ENCODE data around the gene OR52I2.
A peak's percentile ranks its signal among the peaks of the same experiment; 100 is the strongest.

Gene OR52I2

DNA sequence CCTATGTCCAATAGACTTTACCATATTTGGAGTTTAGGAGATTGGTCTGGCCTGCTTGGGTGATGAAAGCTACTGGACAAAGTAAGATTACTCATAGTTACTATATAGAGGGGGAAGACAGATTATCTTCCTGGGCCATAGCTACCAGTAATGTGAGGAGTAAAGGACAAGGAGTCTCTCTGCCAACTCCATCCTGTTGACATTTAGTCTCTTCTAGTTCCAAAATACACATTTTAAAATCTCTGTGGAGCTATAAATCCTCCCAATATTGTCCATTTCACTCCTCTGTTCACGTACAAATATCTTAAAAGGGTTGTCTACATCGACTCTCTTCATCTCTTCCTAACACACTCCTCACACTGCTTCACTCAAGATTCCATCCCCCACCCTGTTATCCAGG is 54.6 kb downstream of the OR52I2 start:
- Histone ChIP-seq H3K9me3 (ENCODE audit: control insufficient read depth, low read length) (no peaks in the 10 kb centered on the region), H3K4me2 (ENCODE audit: low read length) (no peak overlapping the region), H3K27ac (no peak overlapping the region), H3K4me3 (ENCODE audit: low read depth, low read length) (no peak overlapping the region), H3K36me3 (ENCODE audit: control insufficient read depth, insufficient read depth, low read length) (no peaks in the 10 kb centered on the region), H2AFZ (no peak overlapping the region), H3K27me3 (ENCODE audit: control insufficient read depth, insufficient read depth, low read length) (no peaks in the 10 kb centered on the region), H3K9ac (no peak overlapping the region), H3K79me2 (no peaks in the 10 kb centered on the region), H3K4me1 (no peaks in the 10 kb centered on the region)
- TF ChIP-seq, protein P1, sequence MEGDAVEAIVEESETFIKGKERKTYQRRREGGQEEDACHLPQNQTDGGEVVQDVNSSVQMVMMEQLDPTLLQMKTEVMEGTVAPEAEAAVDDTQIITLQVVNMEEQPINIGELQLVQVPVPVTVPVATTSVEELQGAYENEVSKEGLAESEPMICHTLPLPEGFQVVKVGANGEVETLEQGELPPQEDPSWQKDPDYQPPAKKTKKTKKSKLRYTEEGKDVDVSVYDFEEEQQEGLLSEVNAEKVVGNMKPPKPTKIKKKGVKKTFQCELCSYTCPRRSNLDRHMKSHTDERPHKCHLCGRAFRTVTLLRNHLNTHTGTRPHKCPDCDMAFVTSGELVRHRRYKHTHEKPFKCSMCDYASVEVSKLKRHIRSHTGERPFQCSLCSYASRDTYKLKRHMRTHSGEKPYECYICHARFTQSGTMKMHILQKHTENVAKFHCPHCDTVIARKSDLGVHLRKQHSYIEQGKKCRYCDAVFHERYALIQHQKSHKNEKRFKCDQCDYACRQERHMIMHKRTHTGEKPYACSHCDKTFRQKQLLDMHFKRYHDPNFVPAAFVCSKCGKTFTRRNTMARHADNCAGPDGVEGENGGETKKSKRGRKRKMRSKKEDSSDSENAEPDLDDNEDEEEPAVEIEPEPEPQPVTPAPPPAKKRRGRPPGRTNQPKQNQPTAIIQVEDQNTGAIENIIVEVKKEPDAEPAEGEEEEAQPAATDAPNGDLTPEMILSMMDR (IDR thresholded peaks at IDR 0.05) = no peak

DNA sequence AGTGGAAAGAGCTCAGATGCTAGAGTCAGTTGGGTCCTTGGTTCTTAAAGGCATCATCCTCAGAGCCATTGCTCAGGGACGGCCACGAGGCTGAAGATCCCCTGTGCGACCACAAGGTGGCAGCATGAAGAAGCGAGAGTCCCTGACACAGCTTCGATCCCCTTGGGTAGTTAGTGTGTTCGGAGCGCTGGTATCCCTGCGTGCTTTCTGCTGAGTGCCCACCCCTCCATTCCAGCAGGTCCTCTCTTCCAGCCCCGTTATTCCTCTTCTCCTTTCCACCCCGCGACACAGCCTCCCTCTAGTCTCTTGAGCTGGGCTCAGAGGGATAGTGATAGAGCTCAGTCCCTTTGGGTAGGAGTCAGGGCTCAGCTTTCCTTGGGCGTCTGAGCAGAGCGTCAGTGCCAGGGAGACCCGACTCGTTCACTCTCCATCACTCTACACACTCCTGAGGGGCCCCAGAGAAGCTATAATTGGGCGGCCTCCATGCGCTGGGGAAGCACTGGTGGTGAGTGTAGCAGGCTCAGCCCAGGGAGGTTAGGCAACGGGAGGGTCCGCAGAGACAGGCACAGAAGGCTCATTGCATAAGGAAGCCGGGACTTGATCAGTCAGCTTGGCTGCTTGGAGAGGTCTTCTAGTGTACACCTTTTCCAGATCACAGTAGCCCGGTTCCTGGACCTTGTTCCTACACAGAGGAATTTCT is 55.6 kb downstream of the OR52I2 start, which contains the start of gene OR51D1:
Gene OR51D1, plus strand, starts transcription at position 516 of the 700 bp plus-strand sequence. CDS start 2,314 bp downstream, outside the sequence.
- Histone ChIP-seq H3K4me3 (ENCODE audit: low read depth, low read length) (no peak within 1 kb of the TSS), H3K9ac (no peak within 1 kb of the TSS), H2AFZ (peak within 1 kb of the TSS; percentile 58), H3K4me2 (ENCODE audit: low read length) (no peak within 1 kb of the TSS), H3K9me3 (ENCODE audit: control insufficient read depth, low read length) (no peaks in the 10 kb centered on the region), H3K27ac (no peak within 1 kb of the TSS), H3K79me2 (no peaks in the 10 kb centered on the region), H3K4me1 (no peaks in the 10 kb centered on the region), H3K36me3 (ENCODE audit: control insufficient read depth, insufficient read depth, low read length) (no peaks in the 10 kb centered on the region), H3K27me3 (ENCODE audit: control insufficient read depth, insufficient read depth, low read length) (no peaks in the 10 kb centered on the region)
- TF ChIP-seq, protein P1 (IDR thresholded peaks at IDR 0.05) = peak; percentile 64

DNA sequence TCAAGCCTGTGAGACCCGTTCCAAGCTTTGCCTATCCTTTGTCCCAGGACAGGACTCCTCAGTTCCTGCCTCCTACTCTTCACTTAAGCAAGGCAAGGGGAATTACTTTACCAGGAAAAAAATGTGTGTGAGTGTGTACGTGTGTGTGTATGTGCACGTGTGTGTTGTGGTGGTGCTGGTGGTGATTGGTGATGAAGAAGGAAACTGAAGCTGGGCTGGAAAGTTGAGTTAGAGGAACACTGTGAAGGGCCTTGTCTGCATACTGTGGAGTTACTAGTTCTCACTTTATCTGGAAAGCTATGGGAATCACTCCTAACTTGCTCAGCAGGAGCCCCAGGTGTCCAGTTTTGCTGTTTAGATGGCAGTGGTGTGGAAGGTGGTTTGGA is 56.1 kb downstream of the OR52I2 start:
- Histone ChIP-seq H3K9ac (no peak overlapping the region), H3K27me3 (ENCODE audit: control insufficient read depth, insufficient read depth, low read length) (no peaks in the 10 kb centered on the region), H3K9me3 (ENCODE audit: control insufficient read depth, low read length) (no peaks in the 10 kb centered on the region), H3K27ac (no peak overlapping the region), H3K4me3 (ENCODE audit: low read depth, low read length) (no peak overlapping the region), H3K4me2 (ENCODE audit: low read length) (no peak overlapping the region), H3K4me1 (no peaks in the 10 kb centered on the region), H3K36me3 (ENCODE audit: control insufficient read depth, insufficient read depth, low read length) (no peaks in the 10 kb centered on the region), H2AFZ (no peak overlapping the region), H3K79me2 (no peaks in the 10 kb centered on the region)
- TF ChIP-seq, protein P1 (IDR thresholded peaks at IDR 0.05) = no peak

DNA sequence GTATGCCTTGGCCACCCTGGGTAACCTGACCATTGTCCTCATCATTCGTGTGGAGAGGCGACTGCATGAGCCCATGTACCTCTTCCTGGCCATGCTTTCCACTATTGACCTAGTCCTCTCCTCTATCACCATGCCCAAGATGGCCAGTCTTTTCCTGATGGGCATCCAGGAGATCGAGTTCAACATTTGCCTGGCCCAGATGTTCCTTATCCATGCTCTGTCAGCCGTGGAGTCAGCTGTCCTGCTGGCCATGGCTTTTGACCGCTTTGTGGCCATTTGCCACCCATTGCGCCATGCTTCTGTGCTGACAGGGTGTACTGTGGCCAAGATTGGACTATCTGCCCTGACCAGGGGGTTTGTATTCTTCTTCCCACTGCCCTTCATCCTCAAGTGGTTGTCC is 58.4 kb downstream of the OR52I2 start:
- Histone ChIP-seq H3K4me3 (ENCODE audit: low read depth, low read length) (no peak overlapping the region), H2AFZ (no peak overlapping the region), H3K4me2 (ENCODE audit: low read length) (no peak overlapping the region), H3K27ac (no peak overlapping the region), H3K9me3 (ENCODE audit: control insufficient read depth, low read length) (no peaks in the 10 kb centered on the region), H3K79me2 (no peaks in the 10 kb centered on the region), H3K27me3 (ENCODE audit: control insufficient read depth, insufficient read depth, low read length) (no peaks in the 10 kb centered on the region), H3K36me3 (ENCODE audit: control insufficient read depth, insufficient read depth, low read length) (no peaks in the 10 kb centered on the region), H3K9ac (no peak overlapping the region), H3K4me1 (no peaks in the 10 kb centered on the region)
- TF ChIP-seq, protein P1 (IDR thresholded peaks at IDR 0.05) = no peak

DNA sequence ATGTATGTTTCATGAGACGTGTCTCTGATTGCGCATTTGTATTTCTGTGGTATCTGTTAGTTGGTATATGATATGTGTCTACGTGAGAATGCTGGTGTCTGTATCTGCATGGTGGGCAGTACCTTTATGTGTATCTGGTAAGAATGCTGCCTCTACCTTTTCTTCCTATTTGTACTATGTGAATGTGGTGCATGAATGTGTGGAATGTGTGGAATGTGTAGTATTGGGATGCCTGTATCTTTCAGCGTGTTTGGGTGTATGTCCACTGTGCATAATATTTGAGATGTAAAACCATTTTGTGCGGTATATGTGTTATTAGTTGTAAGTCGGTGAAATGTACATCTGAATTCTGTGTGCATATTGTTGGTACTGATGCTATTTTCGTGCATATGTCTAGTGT is 60.0 kb downstream of the OR52I2 start:
- H3K36me3 ChIP-seq (ENCODE audit: control insufficient read depth, insufficient read depth, low read length) = no peaks in the 10 kb centered on the region
- no peak overlapping the region for H3K4me2 ChIP-seq (ENCODE audit: low read length)
- H3K9ac ChIP-seq = no peak overlapping the region
- H3K4me3 ChIP-seq (ENCODE audit: low read depth, low read length) = no peak overlapping the region
- H2AFZ ChIP-seq = no peak overlapping the region
- no peaks in the 10 kb centered on the region for H3K27me3 ChIP-seq (ENCODE audit: control insufficient read depth, insufficient read depth, low read length)
- TF ChIP-seq, protein P1 (IDR thresholded peaks at IDR 0.05) = no peak
- H3K9me3 ChIP-seq (ENCODE audit: control insufficient read depth, low read length) = no peaks in the 10 kb centered on the region
- no peaks in the 10 kb centered on the region for H3K4me1 ChIP-seq
- no peaks in the 10 kb centered on the region for H3K79me2 ChIP-seq
- no peak overlapping the region for H3K27ac ChIP-seq

All from parathyroid adenoma (tissue), 2 donors.